Neural cell (in vitro differentiated cells): Measurements from ENCODE around the gene TXLNB. TPM values are rescaled to one million over a fixed set of nuclear protein-coding genes. Genes with fewer than 3 reads are reported as not detected.
A peak's percentile ranks its signal among the peaks of the same experiment; 100 is the strongest.
"Not testable (repeated sequence)": the region's sequence is repeated elsewhere in the genome, so short reads cannot be mapped to it uniquely, and the experiment has no call there.

Source experiments
- H2AFZ ChIP-seq: fragments of 200-600, 300-800 bp; sonication (generic), shearing (Covaris generic); 2 replicates; pipeline ENCODE4 v1.6.0; 2014; ENCODE audit warnings: low read depth, mild to moderate bottlenecking, antibody characterized with exemption, low read length, moderate library complexity
- H3F3A ChIP-seq: fragments of 200-600 bp; shearing (Covaris generic); 2 replicates; pipeline ENCODE4 v1.6.1; 2016; ENCODE audit warnings: mild to moderate bottlenecking, moderate library complexity, mixed read lengths, antibody characterized with exemption, low read length; ENCODE audit not compliant: insufficient read depth, poor library complexity, severe bottlenecking
- H3K27ac ChIP-seq: fragments of 200-600, 300-800 bp; sonication (generic), shearing (Covaris generic); 2 replicates; pipeline ENCODE4 v1.5.1; 2014; ENCODE audit warnings: mild to moderate bottlenecking, low read length, moderate library complexity
- H3K27me3 ChIP-seq: fragments of 300-800, 200-600 bp; sonication (generic), shearing (Covaris generic); 2 replicates; pipeline ENCODE4 v1.6.0; 2014; ENCODE audit warnings: mild to moderate bottlenecking, low read depth, low read length, moderate library complexity; ENCODE audit not compliant: insufficient read depth
- H3K36me3 ChIP-seq: fragments of 300-800, 200-600 bp; sonication (generic), shearing (Covaris generic); 2 replicates; pipeline ENCODE4 v1.5.1; 2014; ENCODE audit warnings: mild to moderate bottlenecking, antibody characterized with exemption, low read length, moderate library complexity; ENCODE audit not compliant: insufficient read depth
- H3K4me2 ChIP-seq: fragments of 300-800, 200-600 bp; sonication (generic), shearing (Covaris generic); 2 replicates; pipeline ENCODE4 v1.6.0; 2014; ENCODE audit warnings: mild to moderate bottlenecking, low read length
- H3K4me3 ChIP-seq: fragments of 300-800, 200-600 bp; sonication (generic), shearing (Covaris generic); 2 replicates; pipeline ENCODE4 v1.5.1; 2014; ENCODE audit warnings: mild to moderate bottlenecking, low read length, moderate library complexity
- H3K79me2 ChIP-seq: fragments of 200-600 bp; shearing (Covaris generic); replicated peaks from 2 replicates; pipeline ENCODE4 v1.6.0; 2014; ENCODE audit warnings: mild to moderate bottlenecking, low read length, moderate library complexity; ENCODE audit not compliant: insufficient read depth
- H3K9ac ChIP-seq: fragments of 300-800, 200-600 bp; sonication (generic), shearing (Covaris generic); 2 replicates; pipeline ENCODE4 v1.6.1; 2016; ENCODE audit warnings: mild to moderate bottlenecking, low read length, mixed read lengths
- H3K9me2 ChIP-seq: fragments of 200-600 bp; shearing (Covaris generic); 2 replicates; pipeline ENCODE4 v1.6.1; 2016; ENCODE audit warnings: mild to moderate bottlenecking, low read length, mixed read lengths; ENCODE audit not compliant: insufficient read depth
- H3K9me3 ChIP-seq: fragments of 200-600, 300-800 bp; sonication (generic), shearing (Covaris generic); 2 replicates; pipeline ENCODE4 v1.6.1; 2016; ENCODE audit warnings: mild to moderate bottlenecking, mixed run types, low read length, moderate library complexity, mixed read lengths
- H4K20me1 ChIP-seq: fragments of 200-600 bp; shearing (Covaris generic); 2 replicates; pipeline ENCODE4 v1.6.1; 2016; ENCODE audit warnings: mild to moderate bottlenecking, mixed run types; ENCODE audit not compliant: insufficient read depth
- EP300 ChIP-seq: fragments of 450-650 bp; conservative IDR thresholded peaks from 2 replicates; pipeline ENCODE4 v1.6.1; 2014; ENCODE audit warnings: antibody characterized with exemption, mild to moderate bottlenecking, moderate library complexity; ENCODE audit not compliant: poor library complexity, severe bottlenecking
- EZH2 ChIP-seq: fragments of 200-600, 300-800 bp; shearing (Covaris generic), sonication (generic); IDR thresholded peaks from 2 replicates; pipeline ENCODE4 v1.6.1; 2014; ENCODE audit warnings: antibody characterized with exemption, low read length, borderline replicate concordance, mild to moderate bottlenecking; ENCODE audit not compliant: insufficient read depth, poor library complexity, severe bottlenecking
- MXI1 ChIP-seq: fragments of 450-650 bp; conservative IDR thresholded peaks from 2 replicates; pipeline ENCODE4 v1.6.1; 2014; ENCODE audit warnings: antibody characterized with exemption, mild to moderate bottlenecking; ENCODE audit not compliant: poor library complexity, severe bottlenecking
- POLR2AphosphoS5 ChIP-seq: IDR thresholded peaks from 2 replicates; pipeline ENCODE4 v1.6.1; 2012
- RAD21 ChIP-seq: fragments of 450-650 bp; conservative IDR thresholded peaks from 2 replicates; pipeline ENCODE4 v1.6.1; 2014; ENCODE audit warnings: antibody characterized with exemption, mild to moderate bottlenecking, moderate library complexity
- SMC3 ChIP-seq: fragments of 450-650 bp; conservative IDR thresholded peaks from 2 replicates; pipeline ENCODE4 v1.6.1; 2014; ENCODE audit warnings: antibody characterized with exemption, mild to moderate bottlenecking, moderate library complexity; ENCODE audit not compliant: poor library complexity
- TAF1 ChIP-seq: IDR thresholded peaks from 2 replicates; pipeline ENCODE4 v1.6.1; 2012; ENCODE audit warnings: low read depth
- polyA plus RNA-seq: library from polyadenylated mRNA; depleted of rRNA; stranded (reverse); fragments of >200 nt; gene quantifications from 2 replicates; pipeline ENCODE4 v1.2.3, GENCODE V29; 2014
- TF ChIP-seq, protein P1 (sequence below): IDR thresholded peaks from 2 replicates; pipeline ENCODE4 v1.6.1; 2012; ENCODE audit warnings: borderline replicate concordance
- TF ChIP-seq, protein P2 (sequence below): fragments of 450-650 bp; IDR thresholded peaks from 2 replicates; pipeline ENCODE4 v1.5.1; 2014; ENCODE audit warnings: antibody characterized with exemption, mild to moderate bottlenecking, moderate library complexity; ENCODE audit not compliant: poor library complexity, severe bottlenecking

TXLNB gene
- polyA plus RNA-seq, 1 donor from 2014 or later, result not detected

DNA sequence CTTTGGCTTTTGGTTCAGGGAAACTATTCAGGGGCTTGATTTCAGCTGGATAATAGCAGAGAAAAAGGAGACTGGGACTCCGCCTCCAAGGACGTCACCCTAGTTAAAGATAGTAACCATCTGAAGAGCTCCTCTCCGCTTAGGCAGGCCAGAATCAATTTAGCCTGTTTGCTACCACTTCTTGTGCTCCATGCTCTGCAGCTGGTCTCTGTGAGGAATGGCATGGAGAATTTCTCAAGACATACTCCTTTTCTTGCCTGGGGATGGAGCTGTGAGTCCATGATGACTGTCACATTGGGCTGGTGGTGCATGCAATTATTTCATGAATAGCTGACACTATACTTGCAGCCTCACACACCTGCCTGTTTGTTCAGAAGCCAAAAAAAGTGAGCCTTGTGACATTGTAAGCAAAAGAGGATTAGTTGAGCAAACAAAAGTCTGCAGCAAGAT is 61.4 kb downstream of the TXLNB start:
- H3K9ac ChIP-seq, result no peak overlapping the region
- H3K4me2 ChIP-seq, result no peak overlapping the region
- H3K27ac ChIP-seq, result no peak overlapping the region
- H2AFZ ChIP-seq, result no peak overlapping the region
- H4K20me1 ChIP-seq, result no peaks in the 10 kb centered on the region
- H3K9me3 ChIP-seq, result no peaks in the 10 kb centered on the region
- TF ChIP-seq, protein P1, sequence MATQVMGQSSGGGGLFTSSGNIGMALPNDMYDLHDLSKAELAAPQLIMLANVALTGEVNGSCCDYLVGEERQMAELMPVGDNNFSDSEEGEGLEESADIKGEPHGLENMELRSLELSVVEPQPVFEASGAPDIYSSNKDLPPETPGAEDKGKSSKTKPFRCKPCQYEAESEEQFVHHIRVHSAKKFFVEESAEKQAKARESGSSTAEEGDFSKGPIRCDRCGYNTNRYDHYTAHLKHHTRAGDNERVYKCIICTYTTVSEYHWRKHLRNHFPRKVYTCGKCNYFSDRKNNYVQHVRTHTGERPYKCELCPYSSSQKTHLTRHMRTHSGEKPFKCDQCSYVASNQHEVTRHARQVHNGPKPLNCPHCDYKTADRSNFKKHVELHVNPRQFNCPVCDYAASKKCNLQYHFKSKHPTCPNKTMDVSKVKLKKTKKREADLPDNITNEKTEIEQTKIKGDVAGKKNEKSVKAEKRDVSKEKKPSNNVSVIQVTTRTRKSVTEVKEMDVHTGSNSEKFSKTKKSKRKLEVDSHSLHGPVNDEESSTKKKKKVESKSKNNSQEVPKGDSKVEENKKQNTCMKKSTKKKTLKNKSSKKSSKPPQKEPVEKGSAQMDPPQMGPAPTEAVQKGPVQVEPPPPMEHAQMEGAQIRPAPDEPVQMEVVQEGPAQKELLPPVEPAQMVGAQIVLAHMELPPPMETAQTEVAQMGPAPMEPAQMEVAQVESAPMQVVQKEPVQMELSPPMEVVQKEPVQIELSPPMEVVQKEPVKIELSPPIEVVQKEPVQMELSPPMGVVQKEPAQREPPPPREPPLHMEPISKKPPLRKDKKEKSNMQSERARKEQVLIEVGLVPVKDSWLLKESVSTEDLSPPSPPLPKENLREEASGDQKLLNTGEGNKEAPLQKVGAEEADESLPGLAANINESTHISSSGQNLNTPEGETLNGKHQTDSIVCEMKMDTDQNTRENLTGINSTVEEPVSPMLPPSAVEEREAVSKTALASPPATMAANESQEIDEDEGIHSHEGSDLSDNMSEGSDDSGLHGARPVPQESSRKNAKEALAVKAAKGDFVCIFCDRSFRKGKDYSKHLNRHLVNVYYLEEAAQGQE, result no peak
- TF ChIP-seq TAF1 (no peak), RAD21 (peak; percentile 13)
- no peaks in the 10 kb centered on the region for H3K36me3 ChIP-seq
- H3K9me2 ChIP-seq, result no peaks in the 10 kb centered on the region
- no peak overlapping the region for H3K4me3 ChIP-seq
- H3F3A ChIP-seq, result no peaks in the 10 kb centered on the region
- no peaks in the 10 kb centered on the region for H3K79me2 ChIP-seq
- no peaks in the 10 kb centered on the region for H3K27me3 ChIP-seq

DNA sequence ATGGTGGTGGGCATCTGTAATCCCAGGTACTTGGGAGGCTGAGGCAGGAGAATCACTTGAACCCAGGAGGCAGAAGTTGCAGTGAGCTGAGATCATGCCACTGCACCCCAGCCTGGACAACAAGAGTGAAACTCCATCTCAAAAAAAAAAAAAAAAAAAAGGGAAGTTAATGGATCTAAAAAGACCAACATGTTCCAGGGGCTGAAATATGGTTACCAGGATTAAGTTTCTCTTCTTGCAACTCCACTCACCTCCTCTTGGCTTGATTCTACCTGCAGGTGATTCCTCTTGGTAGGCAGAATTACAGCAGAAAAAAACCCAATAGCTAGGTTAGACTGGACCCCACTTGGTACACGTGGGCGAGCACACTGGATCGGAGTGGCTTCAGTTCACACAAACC is 63.4 kb downstream of the TXLNB start:
- H3F3A ChIP-seq, H3K27ac ChIP-seq, H3K9ac ChIP-seq, H2AFZ ChIP-seq, H3K4me2 ChIP-seq, H3K79me2 ChIP-seq, H3K36me3 ChIP-seq, H3K4me3 ChIP-seq, H3K9me2 ChIP-seq, H3K9me3 ChIP-seq, H4K20me1 ChIP-seq, H3K27me3 ChIP-seq: not testable (repeated sequence)

DNA sequence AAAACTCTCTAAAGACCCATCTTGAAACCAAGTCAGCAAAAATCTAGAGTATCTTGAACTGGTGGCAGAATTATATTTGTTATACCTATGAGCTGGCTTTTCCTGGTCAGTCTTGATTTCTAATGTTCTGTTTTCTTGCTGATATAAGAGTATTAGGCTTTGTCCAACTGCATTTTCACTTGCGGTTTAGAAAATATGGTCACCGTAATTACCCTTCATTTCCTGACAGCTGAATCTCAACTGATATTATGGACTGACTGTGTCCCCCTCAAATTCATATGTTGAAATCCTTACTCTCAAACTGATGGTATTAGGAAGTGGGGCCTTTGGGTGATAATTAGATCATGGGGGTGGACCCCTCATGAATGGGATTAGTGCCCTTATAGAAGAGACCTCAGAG is 72.1 kb downstream of the TXLNB start:
- Histone ChIP-seq H3K36me3 (no peaks in the 10 kb centered on the region), H3K9me2 (no peaks in the 10 kb centered on the region), H3F3A (no peaks in the 10 kb centered on the region), H2AFZ (no peak overlapping the region), H3K4me3 (no peak overlapping the region), H3K9ac (no peak overlapping the region), H4K20me1 (no peaks in the 10 kb centered on the region), H3K4me2 (no peak overlapping the region), H3K9me3 (no peaks in the 10 kb centered on the region), H3K27ac (no peak overlapping the region), H3K79me2 (no peaks in the 10 kb centered on the region), H3K27me3 (no peaks in the 10 kb centered on the region)
- no peak for TF ChIP-seq POLR2AphosphoS5
- TF ChIP-seq, protein P1, result no peak
- TF ChIP-seq SMC3, result no peak
- TF ChIP-seq EP300, result no peak
- TF ChIP-seq MXI1, result no peak
- TF ChIP-seq, protein P2, sequence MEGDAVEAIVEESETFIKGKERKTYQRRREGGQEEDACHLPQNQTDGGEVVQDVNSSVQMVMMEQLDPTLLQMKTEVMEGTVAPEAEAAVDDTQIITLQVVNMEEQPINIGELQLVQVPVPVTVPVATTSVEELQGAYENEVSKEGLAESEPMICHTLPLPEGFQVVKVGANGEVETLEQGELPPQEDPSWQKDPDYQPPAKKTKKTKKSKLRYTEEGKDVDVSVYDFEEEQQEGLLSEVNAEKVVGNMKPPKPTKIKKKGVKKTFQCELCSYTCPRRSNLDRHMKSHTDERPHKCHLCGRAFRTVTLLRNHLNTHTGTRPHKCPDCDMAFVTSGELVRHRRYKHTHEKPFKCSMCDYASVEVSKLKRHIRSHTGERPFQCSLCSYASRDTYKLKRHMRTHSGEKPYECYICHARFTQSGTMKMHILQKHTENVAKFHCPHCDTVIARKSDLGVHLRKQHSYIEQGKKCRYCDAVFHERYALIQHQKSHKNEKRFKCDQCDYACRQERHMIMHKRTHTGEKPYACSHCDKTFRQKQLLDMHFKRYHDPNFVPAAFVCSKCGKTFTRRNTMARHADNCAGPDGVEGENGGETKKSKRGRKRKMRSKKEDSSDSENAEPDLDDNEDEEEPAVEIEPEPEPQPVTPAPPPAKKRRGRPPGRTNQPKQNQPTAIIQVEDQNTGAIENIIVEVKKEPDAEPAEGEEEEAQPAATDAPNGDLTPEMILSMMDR, result no peak
- no peak for TF ChIP-seq TAF1
- TF ChIP-seq RAD21, result no peak
- no peak for TF ChIP-seq EZH2
